Activated T-cell treated with anti-CD3 and anti-CD28 coated beads for 1 hour (primary cell): Measurements from ENCODE around the gene PHF21A.
A peak's percentile ranks its signal among the peaks of the same experiment; 100 is the strongest.
"Not testable (repeated sequence)": the region's sequence is repeated elsewhere in the genome, so short reads cannot be mapped to it uniquely, and the experiment has no call there.

Source experiments
- DNase-seq: peaks from one replicate; pipeline ENCODE4 v3.0.0-alpha.2; 2020; ENCODE audit warnings: low read depth

PHF21A gene

DNA sequence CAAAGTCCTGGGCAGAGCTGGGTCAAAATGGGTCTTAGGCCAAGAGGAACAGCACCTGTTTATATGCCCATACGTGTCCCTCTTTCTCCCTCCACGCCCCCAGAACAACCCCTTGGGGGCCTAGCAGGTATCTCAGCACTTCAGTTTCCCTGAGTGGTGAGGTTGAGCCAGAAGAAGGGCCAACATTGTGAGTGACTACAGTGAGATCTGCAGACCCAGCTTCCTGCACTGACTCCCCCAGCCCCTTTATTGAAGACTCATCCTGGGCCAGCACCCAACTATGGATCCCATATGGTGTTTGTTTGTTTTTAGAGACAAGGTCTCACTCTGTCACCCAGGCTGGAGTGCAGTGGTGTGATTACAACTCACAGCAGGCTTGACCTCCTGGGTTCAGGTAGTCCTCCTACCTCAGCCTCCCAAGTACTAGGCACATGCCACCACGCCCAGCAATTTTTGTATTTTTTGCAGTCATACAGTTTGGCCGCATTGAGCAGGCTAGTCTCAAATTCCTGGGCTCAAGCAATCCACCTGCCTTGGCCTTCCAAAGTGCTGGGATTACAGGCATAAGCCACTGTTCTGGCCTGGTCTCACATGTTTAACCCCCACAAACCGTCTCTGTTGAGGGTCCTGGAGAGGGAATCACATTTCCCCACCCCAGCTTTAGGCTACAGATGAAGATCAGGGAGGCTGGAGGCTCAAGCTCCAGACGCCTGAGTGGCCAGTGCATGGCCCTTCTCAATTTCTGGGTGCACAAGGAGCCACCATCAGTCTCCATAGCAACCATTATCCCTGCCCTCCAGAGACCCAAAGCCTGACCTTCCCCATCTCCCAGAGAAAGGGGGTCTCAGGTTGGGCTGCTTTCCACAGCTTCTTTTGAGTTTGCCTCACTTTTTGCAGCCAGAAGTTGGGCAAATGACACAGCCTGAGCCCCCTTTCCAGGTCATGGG, 200.4 kb downstream of the PHF21A start:
- DNase-seq: no peak

DNA sequence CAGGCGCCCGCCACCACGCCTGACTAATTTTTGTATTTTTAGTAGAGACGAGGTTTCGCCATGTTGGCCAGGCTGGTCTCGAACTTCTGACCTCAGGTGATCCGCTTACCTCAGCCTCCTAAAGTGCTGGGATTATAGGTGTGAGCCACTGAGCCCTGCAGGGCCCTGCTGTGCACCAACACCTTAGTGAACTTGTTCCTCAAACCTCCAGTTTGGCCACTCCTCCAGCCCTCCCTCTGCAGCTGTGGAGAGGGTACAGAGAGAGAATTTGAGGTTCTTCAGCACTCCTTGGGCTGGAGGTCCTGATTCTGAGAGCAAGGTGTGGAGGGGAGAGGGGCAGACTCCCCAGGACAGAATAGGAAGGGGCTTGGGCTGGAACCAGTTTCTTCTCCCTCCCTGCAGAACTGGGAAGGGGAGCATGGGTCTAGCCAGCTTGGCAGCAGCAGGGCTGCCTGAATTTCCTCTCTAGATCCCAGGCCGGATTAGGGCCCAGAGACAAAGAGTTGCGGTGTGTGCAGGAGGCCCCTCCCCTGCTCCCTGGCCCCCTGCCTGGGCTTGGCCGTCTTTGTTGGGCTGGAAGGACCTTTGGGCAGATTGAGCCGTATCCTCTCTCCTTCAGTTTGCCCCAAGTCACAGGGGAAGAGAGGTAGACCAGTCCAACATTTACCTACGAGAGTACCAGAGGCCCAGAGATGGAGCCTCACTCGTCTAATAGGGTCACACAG, 201.3 kb downstream of the PHF21A start:
- DNase-seq: no peak

DNA sequence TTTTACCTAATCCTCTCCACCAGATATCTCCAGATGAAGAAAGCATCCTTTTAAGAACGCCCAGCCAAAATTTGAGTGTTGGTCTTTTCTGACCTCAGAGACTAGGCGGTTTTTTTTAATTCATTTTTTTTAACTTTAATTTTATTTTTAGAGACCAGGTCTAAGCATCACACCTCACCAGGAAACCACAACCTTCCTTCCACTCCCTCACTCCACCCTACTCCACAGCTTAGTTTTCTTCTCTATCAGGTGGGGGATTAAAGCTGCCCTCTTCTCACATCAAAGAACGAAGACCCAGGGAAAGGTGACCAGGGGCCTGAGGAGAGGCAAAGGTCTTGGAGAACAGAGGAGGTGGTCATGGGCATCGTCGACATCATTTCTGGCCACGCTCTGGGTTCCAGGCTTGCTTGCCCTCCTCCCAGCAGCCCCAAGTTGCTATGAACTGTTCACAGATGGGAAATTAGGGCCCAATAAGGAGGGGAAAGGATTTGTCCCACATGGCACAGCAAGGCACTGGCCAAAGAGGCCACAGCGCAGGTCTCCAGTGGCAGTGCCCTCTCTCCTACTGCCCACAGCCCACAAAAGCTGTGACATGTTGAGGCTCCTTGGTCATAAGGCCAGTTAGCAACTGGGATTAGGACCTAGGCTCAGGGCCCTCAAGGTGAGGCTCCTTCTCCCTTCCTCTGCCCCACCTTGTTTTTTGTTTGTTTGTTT, 202.1 kb downstream of the PHF21A start:
- DNase-seq: no peak

DNA sequence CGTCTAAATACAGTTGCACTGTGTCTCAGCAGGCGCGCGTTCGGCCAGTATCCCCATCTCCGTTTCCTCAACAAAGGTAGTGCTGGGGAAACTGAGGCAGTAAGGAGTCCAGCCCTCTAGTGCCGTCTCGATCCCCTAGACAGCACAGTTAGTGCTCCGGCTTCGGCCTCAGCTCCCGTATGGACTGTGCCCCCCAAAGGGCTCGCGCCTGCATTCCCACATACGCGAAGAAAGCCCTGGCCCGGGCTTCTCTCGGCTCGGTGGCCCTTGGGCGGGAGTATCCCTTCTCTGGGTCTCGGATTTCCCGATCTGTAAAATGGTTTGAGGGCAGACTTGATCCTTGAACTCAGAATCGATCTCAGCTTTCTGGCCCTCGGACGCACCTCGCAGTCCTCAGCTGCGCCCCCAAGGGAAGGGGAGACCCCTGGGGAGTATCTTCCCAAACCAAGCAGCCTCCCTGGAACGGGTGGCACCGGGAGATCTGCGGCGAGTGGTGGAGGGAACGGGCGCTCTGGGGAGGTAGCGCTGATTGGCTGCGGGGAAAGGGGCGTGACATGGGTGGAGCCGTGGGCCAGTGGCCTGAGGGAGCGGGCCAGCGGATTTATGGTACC, 202.8 kb downstream of the PHF21A start:
- peak; percentile 41 for DNase-seq

DNA sequence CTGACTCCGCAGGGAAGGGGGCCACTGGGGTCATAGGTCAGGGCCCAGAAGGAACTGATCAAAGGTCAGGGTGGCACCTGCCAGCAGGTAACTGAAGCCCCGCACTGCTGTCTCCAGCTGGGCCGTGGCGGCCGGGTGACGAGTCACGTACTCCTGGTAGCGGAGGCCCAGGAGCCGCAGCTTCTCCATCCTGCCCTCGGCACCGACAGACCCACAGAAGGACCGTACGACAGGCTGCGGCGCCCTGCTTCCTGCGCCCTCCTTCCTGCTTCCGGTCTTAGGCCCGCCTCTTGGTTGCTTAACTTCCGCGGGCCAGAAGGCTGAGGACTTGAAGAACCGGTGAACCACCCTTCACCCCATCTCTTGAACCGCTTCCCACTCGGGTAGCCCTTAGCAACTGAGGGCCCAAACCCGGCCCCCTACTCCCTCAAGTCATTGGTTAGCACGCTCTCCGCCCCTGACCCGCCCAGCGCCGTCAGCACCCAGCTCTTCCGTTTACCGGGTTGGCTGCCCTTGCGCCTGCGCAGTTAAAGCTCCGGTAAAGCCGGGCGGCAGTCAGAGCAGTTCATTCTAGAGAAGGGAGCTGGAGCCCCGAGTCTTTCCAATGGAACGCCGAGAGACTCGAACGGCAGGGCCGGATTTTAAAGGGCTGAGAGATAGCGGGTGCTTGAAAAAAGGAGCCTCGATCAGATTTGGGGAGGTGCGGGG, 203.5 kb downstream of the PHF21A start, which contains the start of gene PEX16:
Gene PEX16, minus strand, starts transcription at position 255 of the 708 bp plus-strand sequence. Its CDS starts 66 bp downstream, at position 189.
- peak; percentile 86 for DNase-seq

DNA sequence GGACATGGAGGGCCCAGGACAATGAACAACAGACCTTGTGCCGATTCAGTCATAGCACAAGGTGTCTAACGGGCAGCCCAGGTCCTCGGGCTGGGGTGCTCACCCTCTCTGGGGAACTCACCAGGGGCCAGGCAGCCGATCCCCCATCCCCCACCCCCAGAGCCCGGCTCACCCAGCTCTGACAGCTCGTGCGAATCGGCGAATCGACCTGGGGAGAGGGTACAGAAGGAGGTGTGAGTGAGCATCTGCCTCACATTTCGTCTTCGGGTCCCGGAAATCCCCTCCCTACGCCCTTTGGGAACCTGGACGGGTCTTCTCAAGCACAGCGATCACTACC, 204.0 kb downstream of the PHF21A start:
- DNase-seq: no peak

DNA sequence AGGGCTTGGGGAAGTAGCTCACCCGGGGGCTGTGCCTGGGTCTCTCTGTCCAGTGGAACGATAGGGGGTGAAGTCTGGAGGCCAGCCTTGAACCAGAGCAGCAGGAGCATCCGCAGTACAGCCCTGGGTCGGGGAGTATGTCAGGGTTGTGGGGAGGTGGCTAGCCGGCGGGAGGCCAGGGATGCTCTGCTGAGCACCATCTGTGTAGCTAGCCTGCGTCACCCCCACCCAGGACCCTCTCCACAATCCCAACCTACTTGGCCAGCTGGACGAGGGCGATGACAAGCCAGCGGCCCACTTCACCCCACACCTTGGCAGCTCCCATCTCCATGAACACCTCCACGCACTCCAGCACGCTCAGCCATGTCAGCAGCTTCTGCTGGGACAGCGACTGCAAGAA, 205.8 kb downstream of the PHF21A start:
- no peak for DNase-seq

DNA sequence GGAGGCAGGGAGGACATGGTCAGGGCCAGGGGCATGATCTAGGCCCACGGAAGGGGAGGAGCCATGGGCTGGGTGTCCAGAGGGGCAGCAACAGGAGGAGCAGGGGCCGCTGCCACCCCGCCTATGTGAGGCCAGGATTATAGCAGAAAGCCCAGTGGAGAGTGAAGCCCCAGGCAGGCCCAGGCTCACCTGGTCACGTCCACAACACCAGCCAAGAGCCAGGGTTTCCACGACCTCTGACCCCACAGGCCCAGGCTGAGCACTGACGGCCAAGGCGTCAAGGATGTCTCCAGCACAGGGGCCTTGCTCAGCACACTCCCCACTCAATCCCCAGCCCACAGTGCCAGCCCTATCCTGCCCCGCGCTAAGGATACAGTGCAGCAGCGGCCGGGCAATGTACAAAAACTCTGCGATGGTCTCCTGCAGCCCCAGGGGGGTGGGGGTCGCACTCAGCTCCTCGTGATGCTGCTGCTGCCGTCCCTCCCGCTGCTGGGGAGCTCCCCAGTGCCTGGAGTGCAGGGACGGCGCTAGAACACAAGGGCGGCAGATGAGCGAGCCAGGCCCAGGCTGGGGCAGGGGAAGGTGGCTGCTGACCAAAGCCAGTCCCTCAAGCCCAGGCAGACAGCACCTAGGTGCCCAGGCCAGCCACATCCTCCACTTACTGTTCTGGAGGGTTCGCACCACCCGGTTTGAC, 207.2 kb downstream of the PHF21A start:
- no peak for DNase-seq

DNA sequence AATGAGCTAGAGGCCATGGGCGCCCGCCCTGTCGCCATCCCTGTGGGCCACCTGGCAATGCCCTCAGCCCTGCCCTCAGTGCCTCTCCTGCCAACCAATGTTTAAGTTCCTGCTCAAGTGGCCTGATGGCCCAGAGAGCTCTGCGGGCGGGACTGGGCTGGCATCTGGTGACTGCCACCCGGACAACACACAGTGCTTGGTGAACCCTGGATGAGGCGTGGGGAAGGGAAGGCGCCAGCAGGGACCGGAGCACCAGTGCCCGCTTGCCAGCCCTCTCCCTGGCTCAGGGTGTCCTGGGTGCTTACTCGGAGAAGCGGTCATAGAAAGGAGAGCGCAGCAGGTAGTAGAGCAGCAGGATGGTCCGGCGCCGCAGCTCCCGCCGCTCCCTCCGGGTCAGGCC, 207.7 kb downstream of the PHF21A start:
- no peak for DNase-seq

DNA sequence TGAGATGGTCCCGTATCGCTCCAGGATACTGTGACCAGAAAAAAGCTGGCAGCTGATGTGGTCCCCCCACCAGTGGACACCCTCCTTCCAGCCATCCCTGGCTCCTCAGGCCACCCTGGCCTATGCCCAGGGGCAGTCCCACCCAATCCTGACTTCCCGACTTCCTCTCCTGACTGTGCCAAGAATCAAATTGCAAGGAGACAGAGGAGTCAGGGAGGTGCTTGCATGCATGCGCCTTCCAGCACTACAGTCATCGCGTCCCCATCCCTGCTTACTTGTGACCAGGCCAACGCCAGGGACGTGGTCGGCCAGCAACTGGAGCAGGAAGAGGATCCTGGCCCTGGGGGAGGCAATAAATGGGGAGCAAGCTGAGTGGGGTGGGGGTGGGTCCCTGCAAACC, 210.6 kb downstream of the PHF21A start:
- no peak for DNase-seq

DNA sequence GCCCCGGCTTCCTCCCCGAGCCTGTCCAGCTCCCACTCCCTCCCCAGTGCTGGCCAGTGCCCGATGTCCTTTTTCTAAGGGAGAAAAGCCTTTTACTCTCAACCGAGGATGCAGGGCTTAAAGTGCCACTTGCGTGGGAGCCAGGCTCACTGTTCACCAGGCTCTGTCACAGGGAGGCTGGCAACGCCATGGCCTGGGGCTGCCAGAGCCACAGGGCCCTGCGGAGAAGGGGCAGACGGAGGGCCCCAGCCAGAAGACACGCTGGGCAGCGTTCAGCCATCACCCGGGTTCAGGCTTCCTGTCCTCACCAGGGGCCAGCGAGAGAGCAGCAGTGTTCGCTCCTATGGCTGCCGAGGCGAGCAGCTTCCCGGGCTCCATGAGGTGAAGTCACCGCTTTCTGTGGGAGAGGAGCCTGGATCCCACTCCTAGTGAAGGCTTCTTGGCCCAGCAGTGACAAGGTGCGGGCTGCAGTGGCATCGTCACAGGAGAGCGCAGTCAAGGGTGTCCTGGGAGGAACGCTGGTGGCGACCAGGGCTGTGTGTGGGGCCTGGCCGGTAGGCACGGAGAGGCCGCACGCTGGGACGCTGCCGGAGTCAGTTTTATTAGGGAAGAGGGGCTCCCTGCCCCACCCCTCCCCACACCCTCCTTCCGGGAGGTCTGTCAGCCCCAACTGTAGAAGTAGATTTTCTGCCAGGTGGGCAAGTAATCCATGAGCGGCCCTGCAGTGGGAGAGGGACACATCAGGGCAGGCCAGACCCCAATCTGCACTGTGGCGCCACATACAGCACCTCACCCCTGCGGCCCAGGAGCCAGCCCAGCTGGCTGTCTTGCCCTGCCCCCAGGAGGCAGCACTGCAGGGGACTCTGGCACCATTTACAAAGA, 211.4 kb downstream of the PHF21A start:
- no peak for DNase-seq

DNA sequence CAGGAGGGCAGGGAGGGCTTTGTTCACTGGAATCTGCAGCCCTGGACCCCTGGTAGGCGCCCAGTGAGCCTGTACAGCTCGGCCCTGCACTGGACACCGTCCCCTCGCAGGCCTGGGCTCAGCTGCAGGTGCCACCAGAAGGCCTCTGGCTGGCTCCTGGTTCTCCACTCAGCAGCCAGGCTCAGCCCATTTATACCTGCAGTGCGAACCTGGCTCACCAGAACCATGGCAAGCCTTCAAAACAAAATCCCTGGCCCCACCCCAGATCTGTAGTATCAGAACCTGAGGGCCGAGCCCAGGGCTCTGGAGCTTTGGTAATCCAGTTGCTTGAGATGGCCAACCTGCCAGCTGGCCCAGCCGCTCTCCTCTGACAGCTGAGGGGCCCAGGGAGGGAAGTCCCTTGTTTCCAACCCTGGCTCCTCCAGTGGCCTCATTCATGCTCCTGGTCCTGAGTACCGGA, 213.3 kb downstream of the PHF21A start:
- DNase-seq: no peak

DNA sequence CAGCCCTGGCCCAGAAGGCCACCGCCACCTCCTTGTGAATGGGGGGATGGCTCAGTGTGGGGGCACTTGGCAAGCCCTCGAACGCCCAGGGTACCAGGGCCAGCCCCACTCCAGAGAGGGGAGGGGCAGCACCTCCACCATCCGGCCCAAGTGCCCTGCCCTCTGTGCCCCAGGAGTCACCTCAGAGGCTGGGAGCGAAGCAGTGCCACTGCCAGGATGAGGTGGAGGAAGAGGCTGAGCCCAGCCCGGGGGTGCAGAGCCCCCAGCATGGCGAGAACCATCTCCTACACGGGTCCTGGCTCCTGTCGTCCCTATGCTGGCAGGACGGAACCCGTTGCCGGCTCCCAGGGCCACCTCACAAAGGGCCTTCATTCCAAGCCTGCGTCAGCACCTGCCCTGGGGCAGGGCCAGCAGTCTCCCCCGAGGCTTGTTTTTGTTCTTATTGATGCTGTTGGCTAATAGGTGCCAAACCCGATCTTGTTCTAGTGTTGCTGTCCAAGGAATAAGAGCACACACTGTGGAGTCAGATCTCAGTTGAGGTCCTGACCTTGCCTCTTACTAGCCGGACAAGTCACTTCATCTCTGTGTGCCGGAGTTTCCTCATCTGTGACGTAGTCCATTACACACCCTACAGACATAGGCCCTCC, 214.2 kb downstream of the PHF21A start, which contains the start of gene FREY1:
Gene FREY1, minus strand, starts transcription at position 307 of the 647 bp plus-strand sequence. Its CDS starts 26 bp downstream, at position 281.
- DNase-seq: no peak

DNA sequence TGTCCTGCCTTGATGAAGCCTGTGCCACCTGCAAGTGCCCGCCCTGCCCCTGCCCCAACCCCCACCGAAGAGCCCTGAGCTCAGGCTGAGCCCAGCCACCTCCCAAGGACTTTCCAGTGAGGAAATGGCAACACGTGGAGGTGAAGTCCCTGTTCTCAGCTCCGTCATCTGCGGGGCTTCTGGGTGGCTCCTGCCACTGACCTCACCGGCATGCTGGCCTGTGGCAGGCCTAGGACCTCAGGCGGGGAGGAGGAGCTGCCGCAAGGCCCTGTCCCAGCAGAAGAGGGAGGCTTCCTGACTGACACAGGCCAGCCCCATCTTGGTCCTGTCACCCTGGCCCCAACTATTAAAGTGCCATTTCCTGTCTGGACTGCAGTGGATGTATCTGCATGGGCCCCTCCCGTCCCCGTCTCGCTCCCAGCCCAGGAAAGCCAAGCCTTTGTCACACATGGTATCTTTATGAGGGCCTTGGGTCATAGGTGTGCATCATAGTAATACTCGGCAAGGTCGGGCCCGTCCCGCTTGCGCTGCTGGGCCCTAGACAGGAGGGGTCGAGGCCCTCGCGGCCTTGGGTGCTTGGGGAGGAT, 215.1 kb downstream of the PHF21A start:
- DNase-seq: no peak

DNA sequence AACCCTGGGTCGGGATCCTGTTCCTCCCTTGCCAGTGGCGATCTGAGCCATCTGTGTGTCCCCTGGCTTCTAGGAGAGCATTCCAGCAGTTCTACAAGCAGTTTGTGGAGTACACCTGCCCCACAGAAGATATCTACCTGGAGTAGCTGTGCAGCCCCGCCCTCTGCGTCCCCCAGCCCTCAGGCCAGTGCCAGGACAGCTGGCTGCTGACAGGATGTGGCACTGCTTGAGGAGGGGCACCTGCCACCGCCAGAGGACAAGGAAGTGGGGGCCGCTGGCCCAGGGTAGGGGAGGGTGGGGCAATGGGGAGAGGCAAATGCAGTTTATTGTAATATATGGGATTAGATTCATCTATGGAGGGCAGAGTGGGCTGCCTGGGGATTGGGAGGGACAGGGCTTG, 215.7 kb downstream of the PHF21A start:
- DNase-seq: not testable (repeated sequence)

DNA sequence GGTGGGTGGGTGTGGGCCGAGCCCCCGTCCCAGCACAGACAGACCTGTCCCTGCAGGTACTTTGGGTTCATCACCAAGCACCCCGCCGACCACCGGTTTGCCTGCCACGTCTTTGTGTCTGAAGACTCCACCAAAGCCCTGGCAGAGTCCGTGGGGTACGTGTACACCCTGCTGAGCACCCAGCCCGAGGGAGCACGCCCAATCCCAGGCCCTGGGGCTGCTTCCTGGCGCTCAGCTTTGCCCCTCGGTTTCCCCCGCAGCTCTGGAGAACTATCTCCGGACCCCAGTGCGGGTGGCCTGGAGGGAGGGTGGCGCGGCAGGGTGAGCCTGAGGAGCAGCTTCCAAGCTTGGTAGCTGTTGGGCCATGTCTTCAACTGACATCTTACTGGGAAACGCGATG, 216.2 kb downstream of the PHF21A start:
- no peak for DNase-seq

DNA sequence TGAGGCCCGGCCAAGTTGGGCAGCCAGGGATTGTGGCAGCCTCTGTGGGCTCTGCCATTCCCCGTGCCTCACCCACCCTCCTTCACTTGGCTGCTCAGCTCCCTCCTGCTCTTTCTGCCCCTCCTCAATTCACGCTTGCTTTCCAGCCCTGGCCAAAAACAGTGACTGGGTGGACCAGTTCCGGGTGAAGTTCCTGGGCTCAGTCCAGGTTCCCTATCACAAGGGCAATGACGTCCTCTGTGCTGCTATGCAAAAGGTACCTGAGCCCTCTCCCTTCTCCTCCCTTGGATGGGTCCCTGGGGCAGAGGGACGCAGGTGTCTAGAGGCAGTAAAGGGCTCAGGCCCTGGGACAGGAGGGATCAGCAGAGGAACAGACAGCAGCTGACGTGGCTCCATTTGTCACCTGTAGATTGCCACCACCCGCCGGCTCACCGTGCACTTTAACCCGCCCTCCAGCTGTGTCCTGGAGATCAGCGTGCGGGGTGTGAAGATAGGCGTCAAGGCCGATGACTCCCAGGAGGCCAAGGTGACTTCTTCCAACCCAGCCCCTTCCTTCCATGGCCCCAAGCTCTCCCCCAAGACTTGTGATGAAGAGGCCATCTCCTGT, 216.8 kb downstream of the PHF21A start:
- DNase-seq: no peak
